ENCODE measurements around the gene JPH2.

JPH2 gene

GRCh38 chr20:44095831-44096230, 91.2 kb downstream of the JPH2 start:
- H3K4me1 Mint-ChIP-seq: peaks cover 5% of the 10 kb centered on the region
- H3K4me3 Mint-ChIP-seq: no peak overlapping the region
- H3K27ac Mint-ChIP-seq: no peak overlapping the region
- ATAC-seq (no peak), DNase-seq (no peak)
- peaks cover 31% of the 10 kb centered on the region for H3K27me3 Mint-ChIP-seq
- peaks cover 0 to 4% of the 10 kb centered on the region in 2 donors for H3K9me3 Mint-ChIP-seq

DNA sequence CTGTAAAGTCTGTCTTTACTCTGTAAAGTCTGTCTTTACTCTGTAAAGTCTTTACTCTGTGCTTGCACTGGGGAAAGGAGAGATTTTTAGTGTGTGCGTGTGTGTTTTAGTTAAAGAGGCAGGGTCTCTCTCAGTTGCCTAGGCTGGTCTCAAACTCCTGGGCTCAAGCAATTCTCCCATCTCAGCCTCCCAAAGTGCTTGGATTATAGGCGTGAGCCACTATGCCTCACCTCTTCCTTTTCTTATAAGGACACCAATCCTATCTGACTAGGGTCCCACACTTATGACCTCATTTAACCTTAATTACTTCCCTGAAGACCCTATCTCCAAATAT, 93.8 kb downstream of the JPH2 start:
- H3K9me3 Mint-ChIP-seq: no peaks in the 10 kb centered on the region
- H3K27me3 Mint-ChIP-seq: peaks cover 15% of the 10 kb centered on the region
- DNase-seq (no peak), ATAC-seq (no peak)
- no peak overlapping the region for H3K4me3 Mint-ChIP-seq
- H3K27ac Mint-ChIP-seq: no peak overlapping the region
- H3K4me1 Mint-ChIP-seq: peaks cover 5% of the 10 kb centered on the region

- H3K4me3 Mint-ChIP-seq: no peak overlapping the region
- H3K27me3 Mint-ChIP-seq: peaks cover 15% of the 10 kb centered on the region
- H3K4me1 Mint-ChIP-seq: peaks cover 5% of the 10 kb centered on the region
- no peaks in the 10 kb centered on the region for H3K9me3 Mint-ChIP-seq
- H3K27ac Mint-ChIP-seq: no peak overlapping the region
- ATAC-seq: peak; percentile 58
- peak; percentile 36 to 40 for DNase-seq
Observed at GRCh38 chr20:44092551-44093248, 94.3 kb downstream of the JPH2 start.

DNA sequence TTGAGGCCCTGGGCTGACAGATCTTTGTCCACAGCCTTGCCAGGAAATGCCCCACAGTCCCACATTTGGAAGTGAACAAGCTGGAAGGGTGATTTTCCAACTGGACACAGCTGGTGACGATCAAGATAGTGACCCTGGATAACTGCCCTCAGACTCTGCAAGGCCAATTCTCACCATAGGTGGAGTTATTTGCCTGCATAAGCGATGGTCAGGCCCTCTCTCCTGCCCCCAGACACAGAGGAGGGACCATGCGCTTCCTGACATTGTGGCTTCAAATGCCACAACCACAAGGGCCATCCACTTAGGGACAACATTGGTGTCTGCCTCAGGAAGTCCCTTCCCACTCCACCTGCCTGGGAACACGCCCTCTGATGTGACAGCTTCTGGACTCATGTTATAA, 96.0 kb downstream of the JPH2 start:
- ATAC-seq (no peak), DNase-seq (no peak)
- peaks cover 5% of the 10 kb centered on the region for H3K4me1 Mint-ChIP-seq
- H3K9me3 Mint-ChIP-seq: no peaks in the 10 kb centered on the region
- no peak overlapping the region for H3K27ac Mint-ChIP-seq
- H3K27me3 Mint-ChIP-seq: peaks cover 15% of the 10 kb centered on the region
- no peak overlapping the region for H3K4me3 Mint-ChIP-seq

DNA sequence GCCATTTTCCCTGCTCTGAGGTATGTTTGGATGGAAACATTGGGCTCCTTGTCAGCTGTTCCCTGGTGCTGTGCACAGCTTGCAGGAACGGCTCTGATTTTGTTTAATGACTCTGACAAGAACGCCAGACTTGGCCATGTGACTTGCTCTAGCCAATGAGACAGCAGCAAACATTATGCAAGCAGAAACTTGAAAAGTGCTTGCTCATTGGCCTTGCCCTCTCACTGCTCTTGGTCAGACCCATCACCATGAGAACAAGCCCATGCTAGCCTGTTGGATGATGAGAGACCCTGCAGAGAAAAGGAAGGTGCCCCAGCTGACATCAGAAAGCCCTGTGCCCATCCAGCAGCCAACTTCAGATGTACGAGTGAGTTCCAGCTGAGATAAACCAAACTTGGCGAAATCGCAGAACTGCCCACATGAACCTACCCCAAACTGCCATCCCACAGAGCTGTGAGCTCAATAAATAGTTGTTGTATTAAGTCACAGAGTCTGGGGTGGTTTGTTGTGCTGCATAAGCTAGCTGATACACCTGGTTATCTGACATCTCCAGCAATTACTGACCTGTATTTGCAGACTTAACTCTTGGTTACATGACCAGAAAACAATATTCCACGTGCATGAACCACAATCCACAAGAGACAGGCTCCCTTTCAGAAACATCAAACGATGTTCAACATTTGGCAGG, 96.9 kb downstream of the JPH2 start:
- ATAC-seq: peak; percentile 46
- Mint-ChIP-seq H3K4me3 (no peak overlapping the region), H3K9me3 (no peaks in the 10 kb centered on the region)

GRCh38 chr20:44087857-44088120, 99.2 kb downstream of the JPH2 start:
- no peak overlapping the region for H3K4me3 Mint-ChIP-seq
- DNase-seq: no peak

More for the DNA sequence above, 96.9 kb downstream of the JPH2 start:
- Mint-ChIP-seq H3K27ac (no peak overlapping the region), H3K4me1 (peaks cover 5% of the 10 kb centered on the region), H3K27me3 (peaks cover 15% of the 10 kb centered on the region)
- DNase-seq: no peak

GRCh38 chr20:44087051-44087856, 99.7 kb downstream of the JPH2 start:
- DNase-seq: no peak
- Mint-ChIP-seq H3K4me1 (no peaks in the 10 kb centered on the region), H3K9me3 (no peaks in the 10 kb centered on the region), H3K27ac (no peak overlapping the region), H3K4me3 (no peak overlapping the region), H3K27me3 (no peaks in the 10 kb centered on the region)
- no peak for ATAC-seq

More at GRCh38 chr20:44087857-44088120, 99.2 kb downstream of the JPH2 start:
- H3K9me3 Mint-ChIP-seq: no peaks in the 10 kb centered on the region
- H3K27ac Mint-ChIP-seq: no peak overlapping the region
- ATAC-seq: no peak
- H3K27me3 Mint-ChIP-seq: peaks cover 3% of the 10 kb centered on the region
- H3K4me1 Mint-ChIP-seq: peaks cover 2% of the 10 kb centered on the region

- Mint-ChIP-seq H3K4me3 (no peak overlapping the region), H3K4me1 (peaks cover 2% of the 10 kb centered on the region), H3K9me3 (no peaks in the 10 kb centered on the region), H3K27ac (no peak overlapping the region), H3K27me3 (no peaks in the 10 kb centered on the region)
- ATAC-seq (no peak), DNase-seq (no peak)
Observed at GRCh38 chr20:44085616-44086434, 101.2 kb downstream of the JPH2 start.

GRCh38 chr20:44084891-44085290, 102.1 kb downstream of the JPH2 start:
- Mint-ChIP-seq H3K4me1 (peaks cover 11% of the 10 kb centered on the region), H3K4me3 (no peak overlapping the region), H3K27ac (peak overlapping the region in 1 of 2 donors; percentile 19), H3K9me3 (no peaks in the 10 kb centered on the region), H3K27me3 (no peaks in the 10 kb centered on the region)
- no peak for DNase-seq
- no peak for ATAC-seq

DNA sequence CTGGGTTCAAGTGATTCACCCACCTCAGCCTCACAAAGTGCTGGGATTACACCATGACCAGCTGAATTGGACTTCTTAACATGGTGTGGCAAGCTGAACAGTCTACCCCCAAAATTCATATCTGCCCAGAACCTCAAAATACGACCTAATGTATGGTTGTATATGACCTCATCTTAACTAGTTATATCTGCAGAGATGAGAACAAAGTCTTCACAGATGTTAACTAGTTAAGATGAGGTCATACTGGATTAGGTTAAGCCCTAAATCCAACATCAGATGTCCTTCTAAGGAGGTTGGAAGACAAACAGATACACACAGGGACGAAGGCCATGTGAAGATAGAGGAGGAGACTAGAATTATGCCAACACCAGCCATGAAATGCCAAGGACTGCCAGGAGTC, 102.5 kb downstream of the JPH2 start:
- no peak for ATAC-seq

DNA sequence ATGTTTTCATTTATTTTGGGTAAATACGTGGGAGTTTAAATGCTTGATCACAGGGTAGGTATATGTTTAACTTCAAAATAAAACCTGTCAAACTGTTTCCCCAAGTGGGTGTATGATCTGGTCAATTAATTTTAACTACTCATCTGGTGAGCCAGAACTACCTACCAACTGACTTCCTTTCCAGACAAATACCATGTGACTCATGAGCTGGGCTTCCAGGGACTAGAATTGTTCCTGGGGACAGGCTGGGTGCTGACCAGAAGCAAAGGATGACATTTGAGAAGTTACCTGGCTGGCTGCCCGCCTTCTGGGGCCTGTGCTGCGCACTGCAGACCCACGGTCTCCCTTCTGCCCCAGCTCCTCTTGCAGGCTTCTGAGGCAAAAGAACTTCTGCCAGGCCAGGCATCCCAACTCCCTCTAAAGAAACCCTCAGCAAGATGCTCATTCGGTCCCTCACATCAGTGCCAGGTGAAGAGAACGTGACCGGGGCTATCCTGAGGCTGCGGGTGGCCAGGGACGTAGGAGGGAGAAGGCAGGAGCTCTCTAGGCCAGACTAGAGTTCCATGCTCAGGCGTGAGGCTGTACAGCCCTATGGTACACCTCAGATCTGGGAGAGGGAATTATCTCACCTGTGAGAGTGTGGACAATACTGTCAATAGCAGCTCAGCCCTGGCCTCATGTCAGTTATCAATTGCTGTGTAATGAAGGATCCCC, 103.6 kb downstream of the JPH2 start:
- Mint-ChIP-seq H3K4me1 (peaks cover 26% of the 10 kb centered on the region), H3K4me3 (no peak overlapping the region), H3K9me3 (no peaks in the 10 kb centered on the region), H3K27ac (no peak overlapping the region), H3K27me3 (no peaks in the 10 kb centered on the region)
- ATAC-seq (no peak), DNase-seq (no peak)

More for the DNA sequence above, 102.5 kb downstream of the JPH2 start:
- H3K9me3 Mint-ChIP-seq: no peaks in the 10 kb centered on the region
- no peak overlapping the region for H3K4me3 Mint-ChIP-seq
- H3K4me1 Mint-ChIP-seq: peaks cover 16% of the 10 kb centered on the region
- no peak for DNase-seq
- H3K27ac Mint-ChIP-seq: no peak overlapping the region
- H3K27me3 Mint-ChIP-seq: no peaks in the 10 kb centered on the region

- H3K4me3 Mint-ChIP-seq: no peak overlapping the region
- H3K27me3 Mint-ChIP-seq: no peaks in the 10 kb centered on the region
- no peaks in the 10 kb centered on the region for H3K9me3 Mint-ChIP-seq
- no peak for ATAC-seq
- peaks cover 31% of the 10 kb centered on the region for H3K4me1 Mint-ChIP-seq
- DNase-seq: no peak
- no peak overlapping the region for H3K27ac Mint-ChIP-seq
Observed at GRCh38 chr20:44081888-44082287, 105.1 kb downstream of the JPH2 start.

GRCh38 chr20:44081476-44081875, 105.5 kb downstream of the JPH2 start:
- ATAC-seq (no peak), DNase-seq (no peak)
- no peak overlapping the region for H3K4me3 Mint-ChIP-seq
- H3K9me3 Mint-ChIP-seq: no peaks in the 10 kb centered on the region
- peak overlapping the region; percentile 40 to 57 for H3K27ac Mint-ChIP-seq
- no peaks in the 10 kb centered on the region for H3K27me3 Mint-ChIP-seq
- H3K4me1 Mint-ChIP-seq: peaks cover 31% of the 10 kb centered on the region

DNA sequence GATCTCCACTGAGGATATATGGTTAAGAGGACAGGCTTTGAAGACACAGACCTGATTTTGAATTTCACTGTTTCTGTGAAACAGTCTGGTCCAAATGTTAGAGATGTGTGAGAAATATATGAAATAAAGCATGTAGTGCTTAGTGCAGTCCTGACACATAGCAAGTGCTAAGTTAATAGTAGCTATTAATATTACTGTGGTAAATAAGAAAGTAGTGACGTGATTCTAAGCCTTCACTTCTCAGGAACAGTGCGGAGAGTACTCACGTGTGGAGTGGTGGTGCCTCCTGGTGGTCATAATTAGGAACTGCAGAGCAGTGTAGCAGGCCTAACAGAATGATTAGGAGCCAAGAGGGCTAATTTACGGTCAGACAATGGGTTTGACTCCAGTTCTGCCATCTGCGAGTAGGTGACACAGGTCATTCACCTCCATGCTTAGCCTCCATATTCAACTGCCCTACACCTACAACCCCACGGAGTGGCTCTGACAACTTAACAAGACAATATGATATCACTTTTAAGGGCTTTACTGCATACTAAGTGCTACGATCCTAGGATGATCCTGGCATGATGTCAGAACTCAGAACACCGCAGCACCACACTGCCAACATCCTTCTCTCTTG, 106.2 kb downstream of the JPH2 start:
- DNase-seq (peak; percentile 73 to 81), ATAC-seq (peak; percentile 96)
- Mint-ChIP-seq H3K27ac (peak overlapping the region in 1 of 2 donors; percentile 16), H3K9me3 (no peaks in the 10 kb centered on the region), H3K4me3 (no peak overlapping the region), H3K4me1 (peaks cover 31% of the 10 kb centered on the region), H3K27me3 (no peaks in the 10 kb centered on the region)

- H3K27ac Mint-ChIP-seq: no peak overlapping the region
- no peaks in the 10 kb centered on the region for H3K27me3 Mint-ChIP-seq
- peaks cover 37% of the 10 kb centered on the region for H3K4me1 Mint-ChIP-seq
- ATAC-seq: no peak
- H3K9me3 Mint-ChIP-seq: no peaks in the 10 kb centered on the region
- no peak overlapping the region for H3K4me3 Mint-ChIP-seq
- DNase-seq: no peak
Observed at GRCh38 chr20:44080064-44080463, 106.9 kb downstream of the JPH2 start.
